COR-L47 (cell line): Measurements from ENCODE around the gene PPAN.

Experiments used
- DNase-seq: peaks from one replicate; lab custom pipeline; 2025; lab: John Stamatoyannopoulos, UW

PPAN gene

GRCh38 chr19:10113964-10114650, 7.9 kb downstream of the PPAN start:
- DNase-seq = no peak

GRCh38 chr19:10114651-10115391, 8.7 kb downstream of the PPAN start:
- DNase-seq = no peak

DNA sequence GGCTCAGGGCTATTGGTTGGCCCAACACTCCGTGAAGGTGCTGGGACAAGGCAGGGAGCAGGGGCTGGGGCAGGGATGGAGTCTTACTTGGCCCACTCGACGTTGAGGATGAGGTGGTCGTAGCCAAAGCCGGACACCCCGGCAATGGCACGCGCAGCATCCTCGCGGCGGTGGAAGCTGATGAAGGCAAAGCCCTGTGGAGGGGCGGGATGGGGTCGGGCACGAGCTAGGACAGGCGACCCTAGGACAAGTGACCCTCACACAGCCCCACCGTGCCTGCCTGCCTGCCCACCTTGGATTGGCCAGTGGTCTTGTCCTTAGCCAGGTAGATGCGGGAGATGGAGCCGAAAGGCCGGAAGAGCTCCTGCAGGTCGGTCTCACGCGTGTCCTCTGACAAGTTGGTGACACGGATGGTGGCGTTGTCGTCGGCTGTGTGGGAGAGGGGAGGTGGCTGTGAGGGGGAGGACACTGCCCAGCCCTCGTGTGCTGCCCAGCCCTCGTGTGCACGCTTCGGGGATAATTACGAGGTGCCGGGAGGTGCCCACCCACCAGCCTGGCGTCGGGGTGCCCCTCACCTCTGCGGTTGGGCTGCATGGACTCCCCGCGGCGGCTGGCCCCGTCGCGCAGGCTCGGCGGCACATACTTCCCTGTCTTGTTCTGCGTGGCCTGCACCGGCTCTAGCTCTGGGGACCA, 9.4 kb downstream of the PPAN start:
- DNase-seq = no peak

- DNase-seq = no peak
These were observed 10.1 kb downstream of the PPAN start for GRCh38 chr19:10116085-10116865.

GRCh38 chr19:10116866-10117616, 10.9 kb downstream of the PPAN start:
- no peak for DNase-seq

DNA sequence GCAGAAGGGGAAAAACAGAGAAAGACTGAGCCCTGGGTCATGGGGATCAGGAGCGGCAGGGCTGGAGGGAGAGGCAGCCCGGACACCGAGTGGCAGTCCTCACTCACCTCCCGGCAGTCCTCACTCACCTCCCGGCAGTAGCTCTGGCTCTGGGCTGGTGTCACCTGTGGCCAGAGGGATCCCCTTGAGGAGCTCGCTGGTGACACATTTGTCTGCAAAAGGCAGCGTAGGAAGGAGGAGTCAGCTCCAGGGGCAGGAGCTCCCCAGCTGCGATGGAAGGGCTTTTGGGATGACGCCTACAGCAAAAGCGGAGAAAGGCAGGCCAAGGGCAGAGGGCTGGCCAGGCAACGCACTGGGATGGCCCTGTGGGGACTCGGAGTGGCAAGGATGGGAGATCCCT, 12.8 kb downstream of the PPAN start:
- DNase-seq = no peak

GRCh38 chr19:10120538-10121189, 14.5 kb downstream of the PPAN start:
- DNase-seq = no peak

GRCh38 chr19:10122045-10122444, 15.9 kb downstream of the PPAN start:
- DNase-seq = no peak

- DNase-seq = no peak
These were observed 18.3 kb downstream of the PPAN start for GRCh38 chr19:10124429-10124828.

GRCh38 chr19:10126213-10126639, 20.1 kb downstream of the PPAN start:
- no peak for DNase-seq

DNA sequence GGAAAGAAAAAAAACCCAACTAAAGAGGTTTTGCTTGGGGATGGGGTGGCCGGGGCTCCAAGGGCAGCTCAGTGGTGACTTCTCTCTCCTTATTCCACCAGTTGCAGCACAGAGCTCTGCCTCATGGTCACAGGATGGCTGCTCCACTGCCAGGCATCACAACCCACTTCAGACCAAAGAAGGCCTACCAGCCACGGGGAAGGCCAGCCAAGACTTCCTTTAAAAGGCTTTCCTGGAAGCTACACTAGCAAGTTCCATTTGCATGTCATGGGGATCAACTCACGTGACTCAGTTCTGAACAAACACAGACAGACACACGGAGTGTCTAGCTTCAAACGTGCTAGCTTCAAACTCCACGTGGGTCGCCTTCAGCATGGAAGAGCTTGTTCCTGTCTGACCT, 26.7 kb downstream of the PPAN start:
- no peak for DNase-seq

GRCh38 chr19:10133596-10133995, 27.4 kb downstream of the PPAN start:
- DNase-seq = no peak

DNA sequence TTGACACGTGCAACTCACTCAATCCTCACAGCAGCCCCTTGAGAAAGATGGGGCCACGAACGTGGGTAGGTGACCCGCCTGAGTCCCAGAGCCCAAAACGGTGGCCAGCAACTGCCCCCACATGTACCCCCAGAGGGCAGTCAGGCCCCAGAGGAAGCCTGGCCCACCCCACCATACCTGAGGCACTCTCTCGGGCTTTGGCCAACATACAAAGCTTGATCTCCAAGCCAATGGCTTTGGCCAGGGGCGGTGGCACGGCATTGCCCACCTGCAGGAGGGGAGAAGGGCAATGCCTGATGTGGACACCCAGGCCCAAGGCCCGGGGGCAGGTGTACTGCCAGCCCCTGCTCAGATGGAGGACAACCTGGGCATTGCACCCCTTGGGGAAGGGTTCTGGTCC, 27.9 kb downstream of the PPAN start:
- DNase-seq = no peak

DNA sequence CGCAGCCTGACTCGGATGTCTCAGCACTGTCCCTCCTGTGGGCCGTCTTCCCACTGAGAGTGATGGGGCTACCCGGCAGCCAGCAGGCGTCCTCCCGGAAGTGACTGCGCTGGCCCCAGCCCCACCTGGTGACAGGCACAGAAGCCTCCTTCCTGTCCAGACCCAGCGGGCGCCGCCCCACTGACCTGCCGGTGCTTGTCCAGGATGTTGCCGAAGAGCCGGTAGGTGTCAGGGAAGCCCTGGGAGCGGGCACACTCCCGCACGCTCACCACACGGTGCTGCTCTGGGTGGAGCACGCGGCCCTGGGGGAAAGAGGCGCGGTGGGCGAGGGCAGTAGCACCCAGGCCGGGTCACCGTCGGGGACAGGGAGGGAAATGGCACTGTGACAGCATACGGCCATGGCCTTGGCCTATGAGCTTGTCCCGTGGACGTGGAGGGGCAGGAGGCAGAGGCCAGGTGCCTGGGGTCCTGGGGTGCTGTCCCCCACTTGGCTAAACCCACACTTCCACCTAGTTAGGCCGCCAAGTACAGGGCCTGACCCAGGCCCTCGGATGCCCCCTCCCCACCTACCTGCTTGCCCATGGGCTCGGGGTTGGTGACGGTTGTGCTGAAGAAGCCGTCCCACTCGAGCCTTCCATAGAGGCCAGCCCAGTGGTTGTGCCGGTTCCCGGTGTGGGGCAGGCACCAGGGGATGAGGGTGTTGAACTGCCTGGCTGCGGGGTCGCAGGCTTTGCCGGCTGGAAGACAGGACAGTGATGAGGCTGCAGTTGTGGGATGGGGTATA, 29.6 kb downstream of the PPAN start:
- DNase-seq = no peak

DNA sequence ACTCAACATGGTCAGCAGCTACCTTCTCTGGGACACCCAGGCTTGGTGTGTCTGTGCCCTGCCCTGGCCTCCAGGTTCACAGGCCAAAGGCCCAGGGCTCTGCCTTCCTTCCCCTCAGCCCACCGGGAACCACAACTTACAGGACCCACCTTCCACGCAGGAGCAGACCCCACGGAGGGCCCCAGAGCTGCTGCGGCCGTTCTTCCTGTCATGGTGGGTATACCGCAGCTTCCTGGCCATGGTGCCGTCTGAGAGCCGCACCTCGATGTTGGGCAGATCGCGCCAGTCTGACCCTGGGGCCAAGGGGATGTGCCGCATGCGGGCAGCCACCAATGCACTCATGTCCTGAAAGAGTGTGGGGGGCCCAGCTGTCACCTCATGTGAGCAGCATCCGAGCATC, 30.8 kb downstream of the PPAN start:
- DNase-seq = no peak

DNA sequence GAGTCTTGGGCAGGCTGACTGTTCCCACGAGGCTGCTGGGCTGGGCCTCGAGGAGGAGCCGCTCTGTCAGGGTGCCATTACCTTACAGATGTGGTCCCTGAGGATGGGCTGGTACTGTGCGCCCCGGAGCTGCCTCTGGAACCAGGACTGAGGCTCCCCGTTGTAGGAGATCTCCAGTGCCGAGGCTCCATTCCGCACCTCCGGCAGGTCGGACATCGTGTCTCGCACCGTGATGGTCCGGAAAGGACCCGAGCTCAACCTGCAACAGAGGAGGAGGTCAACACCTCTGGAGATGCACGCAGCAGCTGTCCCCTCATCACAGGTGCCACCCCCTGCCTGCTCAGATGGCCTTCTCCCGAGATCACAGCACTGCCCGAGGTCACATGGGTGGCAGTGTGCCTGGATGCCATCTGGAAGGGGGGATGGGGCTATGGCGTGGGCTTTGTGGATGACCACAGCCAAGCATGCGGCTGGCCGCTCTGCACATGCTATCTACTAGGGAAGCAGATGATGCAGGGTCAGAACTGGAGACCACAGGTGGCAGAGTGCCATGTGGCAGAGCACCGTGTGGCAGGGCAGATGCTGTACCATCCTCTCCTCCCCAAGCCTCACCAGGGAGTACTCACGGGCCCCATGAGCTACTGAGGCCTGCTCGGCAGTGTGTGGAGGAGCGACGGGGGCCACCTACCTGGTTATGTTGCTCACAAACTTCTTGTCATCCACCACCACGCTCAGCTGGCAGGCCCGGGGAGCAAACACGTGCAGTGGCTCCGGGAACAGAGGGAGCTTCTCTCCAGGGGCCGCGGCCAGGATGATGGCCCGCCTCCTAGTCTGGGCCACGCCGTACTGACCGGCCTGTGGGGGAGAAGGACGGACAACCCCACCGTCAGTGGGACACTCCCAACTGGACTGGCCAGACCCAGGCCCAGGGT, 31.9 kb downstream of the PPAN start:
- DNase-seq = no peak

- DNase-seq = no peak
These were observed 33.0 kb downstream of the PPAN start for GRCh38 chr19:10138879-10139795.

GRCh38 chr19:10139952-10140351, 33.8 kb downstream of the PPAN start:
- no peak for DNase-seq
